HL-60 (cell line): ENCODE data around the gene POR.
A peak's percentile ranks its signal among the peaks of the same experiment; 100 is the strongest.

Experiments used
- DNase-seq, 2 experiments: peaks; one replicate each; pipeline ENCODE4 v3.0.0-alpha.2; 2010 to 2020; ENCODE audit warnings: low read depth in 1 of 2, low spot score in 1 of 2
- H3K27ac ChIP-seq: fragments of 250-450 bp; sonication (Bioruptor Pico); replicated peaks from 2 replicates; pipeline ENCODE4 v1.5.1; 2020; ENCODE audit warnings: mild to moderate bottlenecking, moderate library complexity
- H3K27me3 ChIP-seq: fragments of 250-450 bp; sonication (Bioruptor Pico); 2 replicates; pipeline ENCODE4 v1.5.1; 2021; ENCODE audit warnings: mild to moderate bottlenecking, moderate library complexity; ENCODE audit not compliant: insufficient read depth, poor library complexity, severe bottlenecking
- H3K4me3 ChIP-seq: replicated peaks from 2 replicates; pipeline ENCODE4 v1.5.1; 2011; ENCODE audit warnings: mild to moderate bottlenecking, control low read depth, low read length; ENCODE audit not compliant: insufficient read depth
- GABPA ChIP-seq: IDR thresholded peaks from 2 replicates; pipeline ENCODE4 v1.6.1; 2012; ENCODE audit warnings: low read depth
- POLR2AphosphoS5 ChIP-seq: IDR thresholded peaks from 2 replicates; pipeline ENCODE4 v1.6.1; 2012; ENCODE audit warnings: low read depth
- SPI1 ChIP-seq: IDR thresholded peaks from 2 replicates; pipeline ENCODE4 v1.6.1; 2012; ENCODE audit warnings: low read depth, mild to moderate bottlenecking, borderline replicate concordance
- TF ChIP-seq, protein P1 (sequence below): IDR thresholded peaks from one replicate; pipeline ENCODE4 v1.5.1; 2011; ENCODE audit warnings: low read length, control low read depth, inconsistent platforms; ENCODE audit not compliant: insufficient read depth
- TF ChIP-seq, protein P2 (sequence below): IDR thresholded peaks from 2 replicates; pipeline ENCODE4 v1.6.1; 2012; ENCODE audit warnings: low read depth; ENCODE audit not compliant: insufficient replicate concordance

POR gene

DNA sequence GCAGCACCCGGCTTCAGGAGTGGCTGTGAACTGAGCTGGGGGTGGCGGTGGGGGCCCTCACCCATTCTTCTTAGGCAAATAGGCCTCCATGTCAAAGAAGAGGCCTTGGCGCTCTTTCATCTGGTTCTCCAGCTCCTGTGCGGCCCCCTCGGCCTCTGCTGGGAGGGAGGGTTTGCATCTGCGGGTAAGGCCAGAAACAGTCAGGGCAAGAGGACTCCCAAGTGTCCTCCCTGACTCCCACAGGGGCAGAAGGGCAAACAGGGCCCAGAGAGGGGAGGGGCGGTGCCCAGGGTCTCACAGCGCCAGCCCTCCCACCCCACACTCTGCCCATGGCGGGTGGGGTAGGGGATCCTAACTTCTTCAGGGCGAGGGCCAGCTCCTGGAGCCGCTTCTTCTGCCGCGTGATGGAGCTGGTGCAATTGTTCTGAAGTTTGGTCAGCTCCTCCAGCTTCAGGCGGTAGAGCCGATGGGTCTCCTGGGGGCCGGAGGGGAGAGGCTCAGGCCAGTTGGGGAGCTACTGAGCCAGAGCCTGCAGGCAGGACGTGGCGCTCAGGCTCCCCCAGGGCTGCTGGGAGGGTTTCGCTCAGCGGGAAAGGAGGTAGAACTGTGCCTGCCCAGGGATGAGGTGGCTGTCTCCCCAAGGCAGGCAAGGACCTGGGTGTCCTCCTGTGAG, 77.3 kb downstream of the POR start:
- Histone ChIP-seq H3K4me3 (no peak overlapping the region), H3K27ac (no peak overlapping the region), H3K27me3 (no peaks in the 10 kb centered on the region)
- TF ChIP-seq, protein P1, sequence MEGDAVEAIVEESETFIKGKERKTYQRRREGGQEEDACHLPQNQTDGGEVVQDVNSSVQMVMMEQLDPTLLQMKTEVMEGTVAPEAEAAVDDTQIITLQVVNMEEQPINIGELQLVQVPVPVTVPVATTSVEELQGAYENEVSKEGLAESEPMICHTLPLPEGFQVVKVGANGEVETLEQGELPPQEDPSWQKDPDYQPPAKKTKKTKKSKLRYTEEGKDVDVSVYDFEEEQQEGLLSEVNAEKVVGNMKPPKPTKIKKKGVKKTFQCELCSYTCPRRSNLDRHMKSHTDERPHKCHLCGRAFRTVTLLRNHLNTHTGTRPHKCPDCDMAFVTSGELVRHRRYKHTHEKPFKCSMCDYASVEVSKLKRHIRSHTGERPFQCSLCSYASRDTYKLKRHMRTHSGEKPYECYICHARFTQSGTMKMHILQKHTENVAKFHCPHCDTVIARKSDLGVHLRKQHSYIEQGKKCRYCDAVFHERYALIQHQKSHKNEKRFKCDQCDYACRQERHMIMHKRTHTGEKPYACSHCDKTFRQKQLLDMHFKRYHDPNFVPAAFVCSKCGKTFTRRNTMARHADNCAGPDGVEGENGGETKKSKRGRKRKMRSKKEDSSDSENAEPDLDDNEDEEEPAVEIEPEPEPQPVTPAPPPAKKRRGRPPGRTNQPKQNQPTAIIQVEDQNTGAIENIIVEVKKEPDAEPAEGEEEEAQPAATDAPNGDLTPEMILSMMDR: no peak
- TF ChIP-seq POLR2AphosphoS5 (no peak), SPI1 (no peak)
- TF ChIP-seq, protein P2, sequence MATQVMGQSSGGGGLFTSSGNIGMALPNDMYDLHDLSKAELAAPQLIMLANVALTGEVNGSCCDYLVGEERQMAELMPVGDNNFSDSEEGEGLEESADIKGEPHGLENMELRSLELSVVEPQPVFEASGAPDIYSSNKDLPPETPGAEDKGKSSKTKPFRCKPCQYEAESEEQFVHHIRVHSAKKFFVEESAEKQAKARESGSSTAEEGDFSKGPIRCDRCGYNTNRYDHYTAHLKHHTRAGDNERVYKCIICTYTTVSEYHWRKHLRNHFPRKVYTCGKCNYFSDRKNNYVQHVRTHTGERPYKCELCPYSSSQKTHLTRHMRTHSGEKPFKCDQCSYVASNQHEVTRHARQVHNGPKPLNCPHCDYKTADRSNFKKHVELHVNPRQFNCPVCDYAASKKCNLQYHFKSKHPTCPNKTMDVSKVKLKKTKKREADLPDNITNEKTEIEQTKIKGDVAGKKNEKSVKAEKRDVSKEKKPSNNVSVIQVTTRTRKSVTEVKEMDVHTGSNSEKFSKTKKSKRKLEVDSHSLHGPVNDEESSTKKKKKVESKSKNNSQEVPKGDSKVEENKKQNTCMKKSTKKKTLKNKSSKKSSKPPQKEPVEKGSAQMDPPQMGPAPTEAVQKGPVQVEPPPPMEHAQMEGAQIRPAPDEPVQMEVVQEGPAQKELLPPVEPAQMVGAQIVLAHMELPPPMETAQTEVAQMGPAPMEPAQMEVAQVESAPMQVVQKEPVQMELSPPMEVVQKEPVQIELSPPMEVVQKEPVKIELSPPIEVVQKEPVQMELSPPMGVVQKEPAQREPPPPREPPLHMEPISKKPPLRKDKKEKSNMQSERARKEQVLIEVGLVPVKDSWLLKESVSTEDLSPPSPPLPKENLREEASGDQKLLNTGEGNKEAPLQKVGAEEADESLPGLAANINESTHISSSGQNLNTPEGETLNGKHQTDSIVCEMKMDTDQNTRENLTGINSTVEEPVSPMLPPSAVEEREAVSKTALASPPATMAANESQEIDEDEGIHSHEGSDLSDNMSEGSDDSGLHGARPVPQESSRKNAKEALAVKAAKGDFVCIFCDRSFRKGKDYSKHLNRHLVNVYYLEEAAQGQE: no peak
- no peak for DNase-seq

DNA sequence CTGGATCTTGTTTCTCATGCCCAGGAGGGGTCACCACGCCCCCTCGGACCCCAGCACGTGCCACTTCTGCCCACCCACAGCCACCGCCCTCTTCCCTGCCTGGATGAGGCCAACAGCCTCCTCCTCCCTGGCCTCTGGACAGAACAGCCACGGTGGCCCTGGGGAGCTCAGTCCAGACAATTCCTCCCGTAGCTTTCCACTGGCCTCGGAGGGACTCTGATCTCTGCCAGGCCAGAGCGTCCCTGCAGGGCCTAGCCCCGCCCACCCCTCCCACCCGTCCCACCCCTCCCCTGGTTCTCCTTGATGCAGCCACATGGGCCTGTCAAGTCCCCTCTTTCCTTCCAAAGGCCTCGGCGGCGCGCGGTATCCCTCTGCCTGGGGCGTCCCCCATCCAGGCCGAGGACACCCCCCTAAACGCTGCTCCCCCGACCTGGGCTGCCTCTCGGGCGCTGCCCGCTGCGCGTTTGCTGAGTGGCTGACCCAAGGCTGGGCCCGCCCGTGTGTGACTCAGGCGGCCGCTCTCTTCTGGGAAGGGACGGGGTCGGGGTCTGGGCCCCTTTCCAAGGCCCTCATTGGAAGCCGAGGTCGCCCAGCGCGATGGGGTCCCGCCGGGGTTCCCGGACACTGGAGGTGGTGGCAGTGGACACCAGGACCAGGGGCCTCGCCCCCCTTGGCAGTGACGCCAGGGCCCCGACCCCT, 78.9 kb downstream of the POR start:
- TF ChIP-seq, protein P2: no peak
- no peak for TF ChIP-seq SPI1
- TF ChIP-seq GABPA: no peak
- TF ChIP-seq, protein P1: no peak
- H3K27ac ChIP-seq: peak overlapping the region; percentile 45
- H3K27me3 ChIP-seq: no peaks in the 10 kb centered on the region
- H3K4me3 ChIP-seq: peak overlapping the region; percentile 89
- no peak for DNase-seq

DNA sequence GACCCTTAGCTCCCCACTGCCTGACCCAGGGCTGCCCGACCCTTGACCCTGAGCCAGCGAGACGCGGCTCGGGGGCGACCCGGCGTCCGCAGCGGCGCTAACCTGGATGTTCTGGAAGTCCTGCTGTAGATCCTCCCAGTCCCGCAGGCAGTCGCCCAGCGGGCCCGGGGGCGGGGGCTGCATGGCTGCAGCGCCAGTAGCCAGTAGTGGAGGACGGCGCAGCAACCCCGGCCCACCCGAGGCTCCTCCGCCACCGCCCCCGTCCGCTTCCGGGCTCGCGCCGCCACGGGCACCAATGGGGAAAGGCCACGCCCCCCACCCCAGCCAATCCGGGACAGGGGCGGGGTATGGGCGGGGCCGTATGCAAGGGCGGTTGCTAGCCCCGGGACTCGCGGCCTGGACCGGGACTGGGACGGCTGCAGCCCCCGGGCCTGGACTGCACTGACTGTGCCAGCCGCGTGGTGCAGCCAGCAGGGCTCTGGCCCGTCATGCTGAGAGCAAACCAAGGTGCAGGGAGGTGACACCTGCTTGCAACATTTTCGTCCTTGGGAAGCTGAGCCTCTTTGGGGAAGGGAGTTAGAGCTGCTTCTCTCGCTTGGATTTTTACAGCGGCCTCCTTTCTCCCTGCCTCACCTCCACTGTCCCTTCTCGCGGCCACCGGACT, 79.6 kb downstream of the POR start, which contains the start of gene TMEM120A:
Gene TMEM120A (minus strand): TSS at position 208 of the 664 bp plus-strand sequence. CDS start 25 bp downstream, at position 183.
- Histone ChIP-seq H3K4me3 (peak within 1 kb of the TSS; percentile 89), H3K27ac (peak within 1 kb of the TSS; percentile 45), H3K27me3 (no peaks in the 10 kb centered on the region)
- DNase-seq: peak; percentile 81 to 90
- TF ChIP-seq GABPA (no peak), SPI1 (no peak), POLR2AphosphoS5 (no peak; the same call in 1 of the 2 replicates)
- TF ChIP-seq, protein P1: no peak
- TF ChIP-seq, protein P2: no peak
